ENCODE measurements around the gene PIKFYVE. TPM values are rescaled to one million over a fixed set of nuclear protein-coding genes. Genes with fewer than 3 reads are reported as not detected.

PIKFYVE gene
- total RNA-seq, 4 donors from 2014 or later = 35.3 to 48.0 (median 39.9) TPM

DNA sequence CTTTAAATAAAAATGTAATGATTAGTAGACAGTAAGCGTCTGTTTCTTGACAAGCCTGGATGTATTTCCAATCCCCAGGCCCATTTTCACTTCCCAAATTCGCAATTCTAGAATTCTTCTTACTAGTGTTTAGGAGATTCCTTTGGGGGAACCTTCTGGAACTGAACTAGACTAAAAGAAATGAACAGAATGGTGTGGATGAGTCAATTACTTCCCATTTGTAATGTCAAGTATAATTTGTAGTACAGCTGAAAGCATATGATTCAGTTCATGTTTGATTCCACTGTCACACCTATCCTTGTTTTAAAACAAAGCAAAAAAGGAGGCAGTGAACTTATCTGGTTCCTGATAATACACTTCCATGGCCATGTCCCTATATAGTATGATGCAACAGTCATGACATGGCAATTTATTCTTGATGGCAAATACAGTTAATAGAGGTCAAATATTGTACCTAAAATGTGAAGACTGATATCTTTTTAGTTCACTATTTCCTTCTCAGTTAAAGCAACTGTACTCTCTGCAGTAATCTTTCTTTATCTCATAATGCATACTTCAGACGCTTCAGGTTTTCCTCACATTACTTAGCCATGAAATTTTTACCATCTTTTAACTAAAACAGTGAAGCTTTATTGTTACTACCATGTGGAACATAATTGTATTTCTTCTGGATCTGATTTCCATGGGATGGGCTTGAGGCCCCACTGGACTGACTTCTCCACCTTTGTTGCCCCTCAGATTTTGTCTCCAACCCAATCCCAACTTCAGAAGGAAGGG, 13.2 kb upstream of the PIKFYVE start:
- H3K9me3 ChIP-seq = no peaks in the 10 kb centered on the region
- peak overlapping the region in 3 of 4 donors; percentile 47 to 85 (median 83) for H3K27ac ChIP-seq
- no peak for DNase-seq (ENCODE audit: low spot score in 2 of 2)
- peaks cover 0 to 21% (median 0%) of the 10 kb centered on the region in 3 donors for H3K36me3 ChIP-seq
- 74 to 76% methylated on average over 3 of the region's 3 CpGs for WGBS, 2 donors
- peak overlapping the region in 1 of 4 donors; percentile 87 for H3K4me3 ChIP-seq
- TF ChIP-seq, protein P1, sequence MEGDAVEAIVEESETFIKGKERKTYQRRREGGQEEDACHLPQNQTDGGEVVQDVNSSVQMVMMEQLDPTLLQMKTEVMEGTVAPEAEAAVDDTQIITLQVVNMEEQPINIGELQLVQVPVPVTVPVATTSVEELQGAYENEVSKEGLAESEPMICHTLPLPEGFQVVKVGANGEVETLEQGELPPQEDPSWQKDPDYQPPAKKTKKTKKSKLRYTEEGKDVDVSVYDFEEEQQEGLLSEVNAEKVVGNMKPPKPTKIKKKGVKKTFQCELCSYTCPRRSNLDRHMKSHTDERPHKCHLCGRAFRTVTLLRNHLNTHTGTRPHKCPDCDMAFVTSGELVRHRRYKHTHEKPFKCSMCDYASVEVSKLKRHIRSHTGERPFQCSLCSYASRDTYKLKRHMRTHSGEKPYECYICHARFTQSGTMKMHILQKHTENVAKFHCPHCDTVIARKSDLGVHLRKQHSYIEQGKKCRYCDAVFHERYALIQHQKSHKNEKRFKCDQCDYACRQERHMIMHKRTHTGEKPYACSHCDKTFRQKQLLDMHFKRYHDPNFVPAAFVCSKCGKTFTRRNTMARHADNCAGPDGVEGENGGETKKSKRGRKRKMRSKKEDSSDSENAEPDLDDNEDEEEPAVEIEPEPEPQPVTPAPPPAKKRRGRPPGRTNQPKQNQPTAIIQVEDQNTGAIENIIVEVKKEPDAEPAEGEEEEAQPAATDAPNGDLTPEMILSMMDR (IDR thresholded peaks at IDR 0.05) = no peak
- TF ChIP-seq EP300 (IDR thresholded peaks at IDR 0.05) (no peak), POLR2A (IDR thresholded peaks at IDR 0.05) (no peak)
- H3K4me1 ChIP-seq = peaks cover 0 to 56% (median 15%) of the 10 kb centered on the region in 4 donors
- no peaks in the 10 kb centered on the region for H3K27me3 ChIP-seq

DNA sequence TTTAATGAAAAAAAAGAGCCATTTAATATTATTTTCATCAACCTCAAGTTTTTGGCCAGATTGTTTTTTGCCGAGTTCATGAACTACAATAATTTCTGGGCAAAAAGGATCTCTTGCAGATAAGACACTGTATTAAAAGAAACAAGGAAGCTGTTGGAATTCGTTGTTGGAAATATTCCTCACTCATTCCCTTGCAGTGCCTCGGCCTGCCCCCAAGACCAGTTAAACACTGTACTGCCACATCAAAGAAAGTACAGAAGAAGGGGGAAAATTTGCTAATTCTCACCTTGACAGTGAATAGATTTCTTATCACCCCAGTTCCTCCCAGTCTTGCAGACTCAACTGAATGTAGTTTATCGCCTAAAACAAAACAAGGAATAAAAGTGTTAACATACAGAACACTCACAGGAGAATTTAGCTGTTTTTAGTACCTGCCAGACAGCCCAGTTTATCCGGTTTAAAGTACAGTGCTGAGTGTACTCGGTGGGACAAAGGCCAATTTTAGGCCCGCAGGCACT, 12.4 kb upstream of the PIKFYVE start:
- no peak for TF ChIP-seq POLR2A (IDR thresholded peaks at IDR 0.05)
- no peak for TF ChIP-seq EP300 (IDR thresholded peaks at IDR 0.05)
- TF ChIP-seq, protein P1 (IDR thresholded peaks at IDR 0.05) = no peak
- H3K4me1 ChIP-seq = peaks cover 0 to 49% (median 15%) of the 10 kb centered on the region in 4 donors
- H3K27me3 ChIP-seq = no peaks in the 10 kb centered on the region
- H3K27ac ChIP-seq = peak overlapping the region; percentile 47 to 85 (median 77)
- no peaks in the 10 kb centered on the region for H3K9me3 ChIP-seq
- no peak for DNase-seq (ENCODE audit: low spot score in 2 of 2)
- H3K36me3 ChIP-seq = peaks cover 0 to 13% (median 0%) of the 10 kb centered on the region in 3 donors
- 4 to 5% methylated on average over 7 of the region's 7 CpGs for WGBS, 2 donors
- peak overlapping the region; percentile 60 to 88 (median 76) for H3K4me3 ChIP-seq

DNA sequence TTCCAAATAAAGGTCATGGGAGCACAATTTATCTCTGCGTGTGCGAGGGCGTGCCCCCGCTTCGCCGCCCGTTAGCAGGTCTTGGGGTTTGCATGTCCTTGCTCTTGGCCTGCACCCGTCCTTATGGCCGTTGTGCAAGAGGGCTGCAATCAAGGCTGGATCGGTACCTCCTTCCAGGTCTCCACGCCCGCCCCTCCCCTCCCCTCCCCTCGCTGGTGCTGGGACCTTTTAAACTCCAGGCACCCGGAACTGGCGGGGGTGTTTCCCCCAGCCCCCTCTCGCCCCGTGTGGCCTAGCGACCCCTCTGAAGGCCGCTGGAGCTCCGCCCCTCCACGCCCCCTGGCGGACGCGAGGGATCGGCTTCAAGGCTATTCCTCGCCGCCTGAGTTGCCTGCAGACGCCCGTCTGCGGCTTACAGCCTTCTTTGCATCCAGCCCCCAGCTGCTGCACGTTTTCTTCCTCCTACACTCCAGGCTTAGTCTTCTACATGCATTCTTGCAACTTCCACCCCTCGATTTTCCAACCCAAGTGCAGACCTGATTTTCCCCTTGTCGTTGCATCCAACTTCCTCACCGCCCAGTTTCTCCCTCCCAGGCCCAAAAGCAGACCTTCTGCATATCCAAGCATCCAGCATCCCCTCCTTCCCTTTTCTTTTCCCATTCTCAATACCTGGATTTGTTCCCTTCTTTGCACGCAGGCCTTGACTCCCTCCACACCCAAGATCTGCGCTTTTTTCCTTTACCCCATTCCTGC, 11.8 kb upstream of the PIKFYVE start:
- Histone ChIP-seq H3K36me3 (peaks cover 0 to 12% (median 0%) of the 10 kb centered on the region in 3 donors), H3K27ac (peak overlapping the region; percentile 47 to 85 (median 77)), H3K4me1 (peaks cover 0 to 47% (median 15%) of the 10 kb centered on the region in 4 donors), H3K9me3 (no peaks in the 10 kb centered on the region), H3K27me3 (no peaks in the 10 kb centered on the region), H3K4me3 (peak overlapping the region; percentile 60 to 88 (median 76))
- WGBS, 2 donors = 0 to 1% methylated on average over 26 to 27 of the region's 36 CpGs
- TF ChIP-seq EP300 (IDR thresholded peaks at IDR 0.05) (peak in 1 of 2 donors; percentile 26), POLR2A (IDR thresholded peaks at IDR 0.05) (no peak)
- TF ChIP-seq, protein P1 (IDR thresholded peaks at IDR 0.05) = peak; percentile 83 to 92 (median 89)
- peak; percentile 56 to 71 for DNase-seq (ENCODE audit: low spot score in 2 of 2)

DNA sequence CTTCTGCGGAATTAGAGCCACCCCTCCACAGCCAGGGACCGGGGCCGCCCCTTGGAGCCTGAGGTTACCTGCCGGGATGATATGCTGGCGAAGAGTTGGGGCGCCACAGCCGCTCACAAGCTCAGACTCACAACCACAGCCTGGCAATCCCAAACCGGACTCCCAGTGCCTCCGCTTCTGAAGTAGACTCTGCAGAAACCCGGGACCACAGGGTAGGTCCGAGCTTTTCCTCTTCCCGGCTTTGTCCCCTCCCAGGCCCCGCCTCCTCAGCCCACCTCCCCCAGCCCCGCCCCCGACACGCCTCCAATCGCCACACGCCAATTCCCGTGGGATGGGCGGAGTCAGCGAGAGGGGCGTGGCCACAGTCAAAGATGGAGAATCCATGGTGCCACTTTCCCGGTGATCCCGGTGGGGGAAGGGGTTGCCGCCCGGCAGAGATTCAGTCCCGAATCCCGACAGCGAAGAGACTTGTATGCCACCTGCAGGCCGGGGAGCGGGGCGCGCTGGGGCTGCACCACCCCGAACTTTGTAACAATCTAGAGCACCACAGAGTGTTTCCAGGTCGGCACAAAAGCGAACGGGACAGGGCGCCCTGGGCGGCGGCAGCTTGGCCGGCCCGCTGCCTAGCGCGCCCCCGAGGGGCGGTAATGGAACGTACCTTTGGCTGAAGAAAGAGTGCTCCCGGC, 11.0 kb upstream of the PIKFYVE start, which contains the start of gene IDH1:
Gene IDH1 (minus strand): TSS at position 201 of the 686 bp plus-strand sequence. CDS start 3,520 bp downstream, outside the sequence.
- Histone ChIP-seq H3K27me3 (no peaks in the 10 kb centered on the region), H3K36me3 (peaks cover 0 to 12% (median 0%) of the 10 kb centered on the region in 3 donors), H3K4me1 (peaks cover 0 to 43% (median 15%) of the 10 kb centered on the region in 4 donors), H3K27ac (peak within 1 kb of the TSS; percentile 67 to 85 (median 77)), H3K4me3 (peak within 1 kb of the TSS; percentile 60 to 88 (median 76)), H3K9me3 (no peaks in the 10 kb centered on the region)
- TF ChIP-seq, protein P1 (IDR thresholded peaks at IDR 0.05) = peak; percentile 23 to 59 (median 27)
- TF ChIP-seq POLR2A (IDR thresholded peaks at IDR 0.05) (peak; percentile 31 to 62), EP300 (IDR thresholded peaks at IDR 0.05) (peak; percentile 51 to 70)
- 0% methylated on average over 41 to 46 of the region's 48 CpGs for WGBS, 2 donors
- DNase-seq (ENCODE audit: low spot score in 2 of 2) = peak; percentile 99 to 100

Measured in tibial nerve (tissue), 4 donors.